K562 (cell line): ENCODE measurements around the gene GEMIN8. TPM values are rescaled to one million over a fixed set of nuclear protein-coding genes. Genes with fewer than 3 reads are reported as not detected.

Experiments
- DNMT1 ChIP-seq: fragments of 450-650 bp; IDR thresholded peaks from 2 replicates; pipeline ENCODE4 v1.6.1; 2016; ENCODE audit warnings: antibody characterized with exemption, mild to moderate bottlenecking
- RAD21 ChIP-seq, 2 experiments: fragments of 250-450 bp in 1 of 2; fragments of 450-650 bp in 1 of 2; sonication (Bioruptor Pico) in 1 of 2; formaldehyde crosslinking in 1 of 2; IDR thresholded peaks in 1 of 2; conservative IDR thresholded peaks in 1 of 2; 2 replicates each; pipeline versions ENCODE4 v1.4.0 to v1.8.0; 2020 to 2022; ENCODE audit warnings: mild to moderate bottlenecking in 2 of 2, moderate library complexity in 1 of 2
- polyA plus RNA-seq, 8 experiments: library from polyadenylated mRNA; depleted of rRNA in 4 of 8; stranded (reverse) in 5 of 8; unstranded in 3 of 8; fragments of >200 nt; fragmentation: Nextera tagmentation in 2 of 8; fragmentation: Illumina TruSeq in 1 of 8; extraction: Ambion mirVana in 2 of 8; extraction: Trizol in 1 of 8; gene quantifications; 2 replicates each; pipeline versions ENCODE4 v1.2.1 to v1.2.3, GENCODE V29; 2011 to 2014; ENCODE audit warnings: inconsistent platforms in 1 of 8, missing spikeins in 1 of 8
- total RNA-seq, 7 experiments: library from RNA; depleted of rRNA in 6 of 7; stranded (reverse); fragments of >200 nt in 6 of 7; fragmentation: Illumina TruSeq in 2 of 7; extraction: Trizol in 2 of 7; gene quantifications; 2 replicates each; pipeline versions ENCODE4 v1.2.1 to v1.2.3, GENCODE V29; 2011 to 2021; ENCODE audit warnings: low replicate concordance in 1 of 7
- TF ChIP-seq, protein P1 (sequence below), 2 experiments: fragments of 450-650 bp; formaldehyde crosslinking in 1 of 2; IDR thresholded peaks; 2 replicates each; pipeline versions ENCODE4 v1.4.0 to v1.6.1; 2014 to 2020; ENCODE audit warnings: mild to moderate bottlenecking in 2 of 2, borderline replicate concordance in 1 of 2, low read depth in 1 of 2

The GEMIN8 gene
- total and polyA plus RNA-seq, 9 of the 15 experiments (the other 6 are each of a cell fraction or from before 2014, with no cell fraction given): 10.9 to 29.1 (median 16.9) TPM

DNA sequence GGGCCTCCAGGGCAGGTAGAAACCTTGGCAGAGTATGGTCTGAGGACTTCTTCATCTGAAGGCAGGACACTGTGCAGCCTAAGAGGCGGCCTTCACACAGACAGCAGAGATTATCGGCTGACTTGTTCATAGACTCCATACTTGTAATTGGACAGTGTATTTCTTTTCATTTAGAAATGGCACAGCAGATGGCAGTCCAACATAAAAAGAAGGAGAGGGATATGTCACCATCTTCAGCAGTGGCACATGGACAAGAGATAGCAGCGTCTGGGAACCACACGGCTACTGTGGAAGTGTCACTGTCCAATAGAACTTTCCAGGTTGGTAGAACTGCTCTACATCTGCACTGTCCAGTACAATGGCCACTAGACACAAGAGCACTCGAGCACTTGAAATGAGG lies 21.7 kb upstream of the GEMIN8 start (continued):
- TF ChIP-seq, protein P1, sequence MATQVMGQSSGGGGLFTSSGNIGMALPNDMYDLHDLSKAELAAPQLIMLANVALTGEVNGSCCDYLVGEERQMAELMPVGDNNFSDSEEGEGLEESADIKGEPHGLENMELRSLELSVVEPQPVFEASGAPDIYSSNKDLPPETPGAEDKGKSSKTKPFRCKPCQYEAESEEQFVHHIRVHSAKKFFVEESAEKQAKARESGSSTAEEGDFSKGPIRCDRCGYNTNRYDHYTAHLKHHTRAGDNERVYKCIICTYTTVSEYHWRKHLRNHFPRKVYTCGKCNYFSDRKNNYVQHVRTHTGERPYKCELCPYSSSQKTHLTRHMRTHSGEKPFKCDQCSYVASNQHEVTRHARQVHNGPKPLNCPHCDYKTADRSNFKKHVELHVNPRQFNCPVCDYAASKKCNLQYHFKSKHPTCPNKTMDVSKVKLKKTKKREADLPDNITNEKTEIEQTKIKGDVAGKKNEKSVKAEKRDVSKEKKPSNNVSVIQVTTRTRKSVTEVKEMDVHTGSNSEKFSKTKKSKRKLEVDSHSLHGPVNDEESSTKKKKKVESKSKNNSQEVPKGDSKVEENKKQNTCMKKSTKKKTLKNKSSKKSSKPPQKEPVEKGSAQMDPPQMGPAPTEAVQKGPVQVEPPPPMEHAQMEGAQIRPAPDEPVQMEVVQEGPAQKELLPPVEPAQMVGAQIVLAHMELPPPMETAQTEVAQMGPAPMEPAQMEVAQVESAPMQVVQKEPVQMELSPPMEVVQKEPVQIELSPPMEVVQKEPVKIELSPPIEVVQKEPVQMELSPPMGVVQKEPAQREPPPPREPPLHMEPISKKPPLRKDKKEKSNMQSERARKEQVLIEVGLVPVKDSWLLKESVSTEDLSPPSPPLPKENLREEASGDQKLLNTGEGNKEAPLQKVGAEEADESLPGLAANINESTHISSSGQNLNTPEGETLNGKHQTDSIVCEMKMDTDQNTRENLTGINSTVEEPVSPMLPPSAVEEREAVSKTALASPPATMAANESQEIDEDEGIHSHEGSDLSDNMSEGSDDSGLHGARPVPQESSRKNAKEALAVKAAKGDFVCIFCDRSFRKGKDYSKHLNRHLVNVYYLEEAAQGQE (IDR thresholded peaks at IDR 0.05; ENCODE audit: borderline replicate concordance): peak; percentile 40; the same call in 1 of the 2 replicates
- TF ChIP-seq, protein P1 (CRISPR knock-in tag; IDR thresholded peaks at IDR 0.05; ENCODE audit: low read depth): no peak
- no peak for TF ChIP-seq DNMT1
- TF ChIP-seq RAD21 (CRISPR knock-in tag; conservative IDR thresholded peaks at IDR 0.05 in 1 of 2, IDR thresholded peaks at IDR 0.05 in 1 of 2): peak; percentile 49 to 66; a peak in 3 of 4 replicates
- TF ChIP-seq, all 486 proteins: peak for 4
